AG09319 (cell line): ENCODE results near the gene ZNF182.
"Not testable (repeated sequence)": the region's sequence is repeated elsewhere in the genome, so short reads cannot be mapped to it uniquely, and the experiment has no call there.

Experiments used
- DNase-seq: peaks from one replicate; pipeline ENCODE4 v3.0.0-alpha.2; 2010; ENCODE audit warnings: low read depth; ENCODE audit errors: extremely low read depth
- TF ChIP-seq, protein P1 (sequence below): IDR thresholded peaks from 2 replicates; pipeline ENCODE4 v1.5.1; 2011; ENCODE audit warnings: low read depth, mild to moderate bottlenecking, inconsistent platforms, low read length, moderate library complexity

ZNF182 gene

DNA sequence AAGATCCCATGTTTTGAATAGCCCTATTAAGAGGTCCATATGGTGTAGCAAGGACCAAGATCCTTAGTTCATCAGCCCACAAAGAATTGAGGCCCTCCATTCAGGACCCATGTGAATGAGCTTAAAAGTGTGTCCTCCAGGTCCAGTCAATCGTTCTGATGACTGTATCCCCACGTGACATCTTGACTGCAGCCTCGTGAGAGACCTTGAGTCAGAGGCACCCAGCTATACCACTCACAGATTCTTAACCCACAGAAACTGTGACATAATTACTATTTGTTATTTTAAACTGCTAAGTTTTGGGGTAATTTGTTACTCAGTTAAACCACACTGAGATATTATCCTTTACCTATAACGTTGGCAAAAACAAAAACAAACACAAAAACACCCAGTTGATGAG is 62.4 kb downstream of the ZNF182 start:
- DNase-seq, result no peak
- TF ChIP-seq, protein P1, sequence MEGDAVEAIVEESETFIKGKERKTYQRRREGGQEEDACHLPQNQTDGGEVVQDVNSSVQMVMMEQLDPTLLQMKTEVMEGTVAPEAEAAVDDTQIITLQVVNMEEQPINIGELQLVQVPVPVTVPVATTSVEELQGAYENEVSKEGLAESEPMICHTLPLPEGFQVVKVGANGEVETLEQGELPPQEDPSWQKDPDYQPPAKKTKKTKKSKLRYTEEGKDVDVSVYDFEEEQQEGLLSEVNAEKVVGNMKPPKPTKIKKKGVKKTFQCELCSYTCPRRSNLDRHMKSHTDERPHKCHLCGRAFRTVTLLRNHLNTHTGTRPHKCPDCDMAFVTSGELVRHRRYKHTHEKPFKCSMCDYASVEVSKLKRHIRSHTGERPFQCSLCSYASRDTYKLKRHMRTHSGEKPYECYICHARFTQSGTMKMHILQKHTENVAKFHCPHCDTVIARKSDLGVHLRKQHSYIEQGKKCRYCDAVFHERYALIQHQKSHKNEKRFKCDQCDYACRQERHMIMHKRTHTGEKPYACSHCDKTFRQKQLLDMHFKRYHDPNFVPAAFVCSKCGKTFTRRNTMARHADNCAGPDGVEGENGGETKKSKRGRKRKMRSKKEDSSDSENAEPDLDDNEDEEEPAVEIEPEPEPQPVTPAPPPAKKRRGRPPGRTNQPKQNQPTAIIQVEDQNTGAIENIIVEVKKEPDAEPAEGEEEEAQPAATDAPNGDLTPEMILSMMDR, result no peak

DNA sequence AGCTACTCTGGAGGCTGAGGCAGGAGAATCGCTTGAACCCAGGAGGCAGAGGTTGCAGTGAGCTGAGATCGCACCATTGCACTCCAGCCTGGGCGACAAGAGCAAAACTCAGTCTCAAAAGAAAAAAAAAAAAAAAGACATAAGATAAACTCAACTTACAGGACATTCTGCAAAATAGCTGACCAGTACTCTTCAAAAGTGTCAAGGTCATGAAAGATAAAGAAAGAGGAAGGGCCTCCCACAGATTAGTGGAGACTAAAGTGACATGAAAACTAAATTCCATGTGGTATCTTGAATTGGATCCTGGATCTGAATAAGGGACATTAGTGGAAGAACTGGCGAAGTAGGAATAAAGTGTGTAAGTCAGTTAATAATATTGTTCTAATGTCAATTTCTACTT is 63.3 kb downstream of the ZNF182 start:
- DNase-seq, result no peak
- TF ChIP-seq, protein P1, result no peak

DNA sequence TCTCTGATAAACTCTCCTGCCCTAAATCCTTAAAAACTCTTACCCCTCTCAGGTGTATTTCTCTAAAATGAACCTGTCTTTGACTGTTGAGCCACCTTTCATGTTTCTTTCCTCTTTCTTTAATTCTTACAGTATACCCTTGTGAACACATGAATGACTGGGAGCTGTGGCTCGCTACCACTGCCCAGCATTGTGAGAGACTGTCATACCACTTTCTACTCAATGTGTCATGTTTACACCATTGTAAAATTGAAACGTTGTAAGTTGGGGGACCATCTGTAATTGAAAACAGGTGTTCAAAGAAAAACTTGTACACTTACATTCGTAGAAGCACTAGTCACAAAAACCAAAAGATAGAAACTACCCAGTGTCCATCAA is 66.9 kb downstream of the ZNF182 start:
- DNase-seq, result no peak
- TF ChIP-seq, protein P1, result no peak

DNA sequence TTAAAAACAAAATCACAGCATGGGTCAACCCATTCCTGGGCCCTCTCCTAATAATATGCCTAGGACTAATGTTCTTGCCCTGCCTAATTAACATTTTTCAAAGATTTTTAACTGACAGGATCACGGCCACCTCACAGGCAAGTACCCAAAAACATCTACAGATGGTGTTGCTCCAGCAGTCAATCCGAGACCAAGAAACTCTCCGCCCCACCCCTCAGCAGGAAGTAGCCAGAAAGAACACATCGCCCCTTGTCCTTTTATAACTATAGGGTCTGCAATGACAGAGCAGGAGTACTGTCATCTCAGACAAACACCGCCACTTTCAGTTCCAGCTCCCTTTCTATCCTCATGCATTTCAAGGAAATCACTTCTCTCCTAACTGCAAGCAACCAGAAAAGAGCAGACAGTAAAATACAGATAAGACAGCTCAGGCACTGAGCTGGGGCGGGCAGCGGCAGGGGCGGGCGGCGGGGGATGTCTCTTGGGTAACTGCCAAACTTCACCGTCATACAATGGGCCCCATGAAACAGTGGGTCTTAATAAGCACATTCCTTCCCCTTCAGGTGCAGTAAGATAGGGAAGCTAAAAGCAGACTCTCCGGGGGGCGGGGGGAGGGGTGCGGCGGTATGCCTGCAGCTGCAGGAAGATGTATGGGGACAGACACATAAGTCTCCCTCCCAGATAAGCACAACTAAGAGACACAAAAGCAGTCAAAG is 67.4 kb downstream of the ZNF182 start:
- TF ChIP-seq, protein P1, result no peak
- no peak for DNase-seq

DNA sequence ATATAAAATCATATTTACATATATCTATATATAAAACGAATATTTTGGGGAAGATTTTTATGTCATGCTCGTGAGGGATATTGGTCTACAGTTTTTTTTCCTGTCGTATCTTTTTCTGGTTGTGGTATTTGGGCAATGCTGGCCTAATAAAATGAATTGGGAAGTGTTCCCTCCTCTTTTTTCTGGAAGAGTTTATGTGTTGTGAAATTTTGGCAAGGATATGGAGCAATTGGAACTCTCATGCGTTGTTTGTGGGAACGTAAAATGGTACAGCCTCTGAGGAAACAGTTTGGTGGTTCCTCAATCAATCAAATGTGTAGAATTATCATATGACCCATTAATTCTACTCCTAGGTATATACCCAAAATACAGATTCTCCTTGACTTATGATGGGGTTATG is 69.8 kb downstream of the ZNF182 start:
- TF ChIP-seq, protein P1, result no peak
- no peak for DNase-seq

DNA sequence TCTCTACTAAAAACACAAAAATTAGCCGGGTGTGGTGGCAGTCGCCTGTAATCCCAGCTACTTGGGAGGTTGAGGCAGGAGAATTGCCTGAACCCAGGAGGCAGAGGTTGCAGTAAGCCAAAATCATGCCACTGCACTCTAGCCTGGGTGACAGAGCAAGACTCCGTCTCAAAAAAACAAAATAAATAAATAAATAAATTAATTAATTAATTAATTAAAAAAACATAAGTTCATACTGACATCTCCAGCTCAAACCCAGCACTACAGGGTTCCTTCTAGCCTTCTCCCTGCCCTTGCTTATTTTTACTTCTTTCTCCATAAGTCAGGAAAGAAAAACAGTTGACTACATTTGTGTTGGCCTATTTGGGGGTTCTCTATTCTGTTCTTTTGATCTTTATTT is 71.8 kb downstream of the ZNF182 start:
- not testable (repeated sequence) for DNase-seq

DNA sequence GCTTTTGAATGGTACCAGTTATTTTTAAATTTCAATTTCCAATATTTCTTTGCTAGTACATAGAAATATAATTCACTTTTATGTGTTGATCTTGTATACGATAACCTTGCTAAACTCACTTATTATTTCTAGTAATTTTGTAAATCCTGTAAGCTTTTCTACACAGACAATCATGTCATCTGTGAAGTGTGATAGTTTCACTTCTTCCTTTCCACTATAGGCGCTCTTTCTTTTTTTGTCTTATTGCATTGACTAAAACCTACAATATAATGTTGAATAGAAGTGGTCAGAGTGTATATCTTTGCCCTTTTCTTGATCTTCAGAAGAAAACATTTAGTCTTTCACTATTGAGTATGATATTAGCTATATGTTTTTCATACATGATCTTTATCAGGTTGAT is 76.6 kb downstream of the ZNF182 start:
- TF ChIP-seq, protein P1, result no peak
- DNase-seq, result no peak
